ENCODE results near the gene KDM4C.
"Not testable (repeated sequence)": the region's sequence is repeated elsewhere in the genome, so short reads cannot be mapped to it uniquely, and the experiment has no call there.

Gene KDM4C

GRCh38 chr9:6794936-6795335 lies 37.2 kb downstream of the KDM4C start:
- H3K4me3 ChIP-seq (replicated peaks; ENCODE audit: low read depth, low read length): no peak overlapping the region
- no peak for DNase-seq (ENCODE audit: extremely low read depth, low read depth)
- TF ChIP-seq CTCF (IDR thresholded peaks at IDR 0.05; ENCODE audit: low read depth, low read length, missing control alignments): no peak

- no peak for TF ChIP-seq CTCF (IDR thresholded peaks at IDR 0.05; ENCODE audit: low read depth, low read length, missing control alignments)
- no peak overlapping the region for H3K4me3 ChIP-seq (replicated peaks; ENCODE audit: low read depth, low read length)
- DNase-seq (ENCODE audit: extremely low read depth, low read depth): no peak
Measured at GRCh38 chr9:6802926-6803325, 45.2 kb downstream of the KDM4C start.

- peak; percentile 6 for DNase-seq (ENCODE audit: extremely low read depth, low read depth)
- no peak for TF ChIP-seq CTCF (IDR thresholded peaks at IDR 0.05; ENCODE audit: low read depth, low read length, missing control alignments)
- H3K4me3 ChIP-seq (replicated peaks; ENCODE audit: low read depth, low read length): no peak overlapping the region
Measured at GRCh38 chr9:6805532-6805931, 47.8 kb downstream of the KDM4C start.

- not testable (repeated sequence) for DNase-seq (ENCODE audit: extremely low read depth, low read depth); H3K4me3 ChIP-seq (replicated peaks; ENCODE audit: low read depth, low read length)
Measured at GRCh38 chr9:6806318-6806717, 48.5 kb downstream of the KDM4C start.

GRCh38 chr9:6807669-6808068 lies 49.9 kb downstream of the KDM4C start:
- H3K4me3 ChIP-seq (replicated peaks; ENCODE audit: low read depth, low read length); DNase-seq (ENCODE audit: extremely low read depth, low read depth): not testable (repeated sequence)

GRCh38 chr9:6811436-6811835 lies 53.7 kb downstream of the KDM4C start:
- H3K4me3 ChIP-seq (replicated peaks; ENCODE audit: low read depth, low read length): no peak overlapping the region
- no peak for TF ChIP-seq CTCF (IDR thresholded peaks at IDR 0.05; ENCODE audit: low read depth, low read length, missing control alignments)
- no peak for DNase-seq (ENCODE audit: extremely low read depth, low read depth)

- no peak for DNase-seq (ENCODE audit: extremely low read depth, low read depth)
- TF ChIP-seq CTCF (IDR thresholded peaks at IDR 0.05; ENCODE audit: low read depth, low read length, missing control alignments): no peak
- no peak overlapping the region for H3K4me3 ChIP-seq (replicated peaks; ENCODE audit: low read depth, low read length)
Measured at GRCh38 chr9:6816581-6816980, 58.8 kb downstream of the KDM4C start.

GRCh38 chr9:6818292-6818922 lies 60.6 kb downstream of the KDM4C start:
- H3K4me3 ChIP-seq (replicated peaks; ENCODE audit: low read depth, low read length): no peak overlapping the region
- DNase-seq (ENCODE audit: extremely low read depth, low read depth): no peak
- no peak for TF ChIP-seq CTCF (IDR thresholded peaks at IDR 0.05; ENCODE audit: low read depth, low read length, missing control alignments)

Data from HFF-Myc (cell line).